ENCODE measurements around the gene LRRC15. TPM values are rescaled to one million over a fixed set of nuclear protein-coding genes. Genes with fewer than 3 reads are reported as not detected.
A peak's percentile ranks its signal among the peaks of the same experiment; 100 is the strongest.

Gene LRRC15
- polyA plus RNA-seq, 2 of the 4 experiments (the other 2 are of a cell fraction) = 0.05 to 0.14 TPM

- Histone ChIP-seq H3K9me3 (no peaks in the 10 kb centered on the region), H3K27ac (peak overlapping the region; percentile 95 to 96; a peak in 5 of 6 replicates), H3K4me3 (peak overlapping the region; percentile 66; the same call in 2 of the 3 replicates), H3K4me1 (peaks cover 52% of the 10 kb centered on the region), H3K4me2 (peak overlapping the region; percentile 90)
- no peak for ATAC-seq
- CTCF ChIA-PET = interaction anchor here (0.8 to 8.9 kb wide), 3 partner anchors 14 to 535 kb away, joined by 3 to 213 read pairs (median 116); partner anchors contain the start of gene HES1
- 73% methylated on average over 4 of the region's 5 CpGs for WGBS (ENCODE audit: missing lambda C conversion rate)
- POLR2A ChIA-PET = no interaction called here
- no peak for DNase-seq (ENCODE audit: low read depth in 1 of 2, low spot score in 1 of 2)
- FAIRE-seq = no peak
- TF ChIP-seq ZFP36 (IDR thresholded peaks at IDR 0.05; ENCODE audit: borderline replicate concordance, partially characterized antibody) (peak; percentile 57), TFCP2L1 (CRISPR knock-in tag; IDR thresholded peaks at IDR 0.05) (no peak), EP300 (IDR thresholded peaks at IDR 0.05) (no peak)
Observed at GRCh38 chr3:194320100-194320499, 49.4 kb downstream of the LRRC15 start.

- DNase-seq (ENCODE audit: low read depth in 1 of 2, low spot score in 1 of 2) = no peak
- POLR2A ChIA-PET = no interaction called here
- no peak for TF ChIP-seq GATA3 (IDR thresholded peaks at IDR 0.05; ENCODE audit: borderline replicate concordance)
- TF ChIP-seq MAFK (IDR thresholded peaks at IDR 0.05; ENCODE audit: partially characterized antibody) = no peak
- no peak for TF ChIP-seq E2F6 (IDR thresholded peaks at IDR 0.05; ENCODE audit: borderline replicate concordance, low read depth)
- no peak for TF ChIP-seq HOXB5 (CRISPR knock-in tag; IDR thresholded peaks at IDR 0.05)
- TF ChIP-seq MYC (IDR thresholded peaks at IDR 0.05; ENCODE audit: borderline replicate concordance, low read length) = no peak
- no peak for TF ChIP-seq FOSL2 (IDR thresholded peaks at IDR 0.05)
- TF ChIP-seq FOSL2 (CRISPR knock-in tag; IDR thresholded peaks at IDR 0.05) = no peak
- TF ChIP-seq JUNB (IDR thresholded peaks at IDR 0.05) = no peak
- TF ChIP-seq ZSCAN20 (CRISPR knock-in tag; IDR thresholded peaks at IDR 0.05) = no peak
- TF ChIP-seq ESRRA (IDR thresholded peaks at IDR 0.05; ENCODE audit: borderline replicate concordance, low read length) = no peak
- TF ChIP-seq SMC3 (IDR thresholded peaks at IDR 0.05) = no peak
- no peak for TF ChIP-seq HOXA7 (CRISPR knock-in tag; IDR thresholded peaks at IDR 0.05)
- TF ChIP-seq BCL3 (IDR thresholded peaks at IDR 0.05) = no peak
- TF ChIP-seq HDAC2 (IDR thresholded peaks at IDR 0.05) = no peak
- TF ChIP-seq HOXB13 (CRISPR knock-in tag; IDR thresholded peaks at IDR 0.05; ENCODE audit: low read depth) = no peak
- no peak for TF ChIP-seq CEBPB (IDR thresholded peaks at IDR 0.05)
Observed at GRCh38 chr3:194318511-194319161, 50.9 kb downstream of the LRRC15 start.

GRCh38 chr3:194316918-194317317 is 52.6 kb downstream of the LRRC15 start:
- no peak overlapping the region for H3K4me2 ChIP-seq
- CTCF ChIA-PET = interaction anchor here (0.6 to 8.9 kb wide), 15 partner anchors 9 to 651 kb away, joined by 3 to 213 read pairs (median 7); partner anchors contain the start of gene HES1
- TF ChIP-seq NPAS2 (CRISPR knock-in tag; IDR thresholded peaks at IDR 0.05; ENCODE audit: borderline replicate concordance) (no peak), HES2 (IDR thresholded peaks at IDR 0.05) (no peak)
- H3K9me3 ChIP-seq = no peaks in the 10 kb centered on the region
- H3K4me3 ChIP-seq = no peak overlapping the region
- DNase-seq (ENCODE audit: low read depth in 1 of 2, low spot score in 1 of 2) (no peak), FAIRE-seq (no peak), ATAC-seq (no peak)
- H3K27ac ChIP-seq = no peak overlapping the region
- POLR2A ChIA-PET = interaction anchor here (2.1 kb wide), 1 partner anchor 176 kb away, joined by 14 read pairs; no protein-coding TSS in a partner anchor
- H3K4me1 ChIP-seq = peaks cover 70% of the 10 kb centered on the region
- WGBS (ENCODE audit: missing lambda C conversion rate) = 75% methylated on average over 4 of the region's 6 CpGs

More at GRCh38 chr3:194318511-194319161, 50.9 kb downstream of the LRRC15 start:
- H3K4me2 ChIP-seq = no peak overlapping the region
- no peak for ATAC-seq
- H3K27ac ChIP-seq = peak overlapping the region in 1 of 2 experiments; percentile 30; a peak in 1 of 6 replicates
- no peak overlapping the region for H3K4me3 ChIP-seq
- H3K4me1 ChIP-seq = peaks cover 61% of the 10 kb centered on the region
- CTCF ChIA-PET = interaction anchor here (6.1 to 8.9 kb wide), 2 partner anchors 180 to 534 kb away, joined by 116 to 213 read pairs; partner anchors contain the start of gene HES1
- WGBS (ENCODE audit: missing lambda C conversion rate) = 93% methylated on average over 2 of the region's 3 CpGs
- H3K9me3 ChIP-seq = no peaks in the 10 kb centered on the region
- FAIRE-seq = no peak
